ENCODE measurements around the gene FLOT1. TPM values are rescaled to one million over a fixed set of nuclear protein-coding genes. Genes with fewer than 3 reads are reported as not detected.
A peak's percentile ranks its signal among the peaks of the same experiment; 100 is the strongest.

The FLOT1 gene
- total and polyA plus RNA-seq, 2 of the 4 experiments (the other 2 are of a cell fraction) = 96.2 to 162 TPM

DNA sequence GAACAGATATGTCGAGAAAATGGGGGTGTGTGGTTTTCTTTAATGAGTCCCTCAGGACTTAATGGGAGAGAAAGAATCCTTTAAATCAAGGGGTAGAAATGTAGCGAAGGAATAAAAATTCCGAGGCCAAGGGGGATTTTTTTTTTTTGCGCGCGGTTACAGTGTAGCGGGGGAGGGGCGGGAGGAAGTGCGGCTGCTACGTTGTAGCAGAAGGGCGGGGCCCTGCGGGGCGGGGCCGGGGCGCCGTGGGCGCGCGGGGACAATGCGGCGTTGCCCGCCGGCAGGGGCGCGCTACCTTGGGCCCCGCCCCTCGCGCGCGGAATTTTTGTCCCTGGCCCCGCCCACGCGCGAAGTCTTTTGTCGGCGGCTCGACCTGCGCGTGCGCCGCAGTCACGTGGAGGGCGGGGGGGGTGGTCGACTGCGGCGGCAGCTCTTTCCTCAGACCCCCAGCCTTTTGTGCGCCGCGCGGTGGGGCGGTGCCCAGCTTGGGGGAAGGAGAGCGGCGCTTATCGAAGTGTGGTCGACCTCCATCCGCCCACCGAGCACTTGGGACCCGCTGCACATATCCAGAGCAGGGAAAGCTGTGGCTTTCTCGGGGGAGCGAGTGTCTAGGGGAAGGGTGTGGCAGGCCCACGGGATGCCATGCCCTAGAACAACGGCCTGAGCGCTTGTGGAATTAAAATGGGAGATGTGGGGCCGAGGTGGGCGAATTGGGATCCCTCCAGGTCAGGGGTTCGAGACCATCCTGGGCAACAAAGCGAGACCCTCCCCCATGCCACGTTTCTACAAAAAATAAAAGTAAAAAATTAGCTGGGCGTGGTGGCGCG lies 21.1 kb downstream of the FLOT1 start:
- Histone ChIP-seq H3K14ac (replicated peaks; ENCODE audit: low read depth, low read length) (peak overlapping the region; percentile 98), H2AFZ (replicated peaks; ENCODE audit: low read length, poor library complexity) (peak overlapping the region; percentile 78), H3K4me3 (ENCODE audit: insufficient read depth, low read depth, low read length) (peak overlapping the region; percentile 92), H2BK120ac (ENCODE audit: low read depth, low read length) (peak overlapping the region; percentile 53), H3K36me3 (ENCODE audit: control insufficient read depth, insufficient read depth, low read length) (peaks cover 37% of the 10 kb centered on the region), H4K20me1 (ENCODE audit: insufficient read depth, low read length) (peaks cover 49% of the 10 kb centered on the region), H3K4me1 (ENCODE audit: control insufficient read depth, insufficient read depth, low read length) (peaks cover 4% of the 10 kb centered on the region), H2AK9ac (replicated peaks; ENCODE audit: low read depth, low read length, poor library complexity) (peak overlapping the region; percentile 98), H3K4me2 (ENCODE audit: low read depth, low read length) (peak overlapping the region; percentile 88), H2AK5ac (ENCODE audit: low read depth, low read length) (peak overlapping the region; percentile 89), H3K56ac (ENCODE audit: extremely low read depth, insufficient read depth, low read length) (peak overlapping the region; percentile 100), H3K27me3 (ENCODE audit: control insufficient read depth, insufficient read depth, low read length) (no peaks in the 10 kb centered on the region), H2BK20ac (ENCODE audit: low read depth, low read length) (no peak overlapping the region), H2BK5ac (ENCODE audit: low read depth, low read length, poor library complexity, severe bottlenecking) (peak overlapping the region; percentile 91), H2BK15ac (ENCODE audit: low read depth, low read length) (no peak overlapping the region), H3K4ac (ENCODE audit: low read depth, low read length) (peak overlapping the region; percentile 89), H3K79me1 (ENCODE audit: low read depth in 1 of 2, low read length in 2 of 2) (peaks cover 13 to 41% of the 10 kb centered on the region in 2 experiments), H3K23ac (ENCODE audit: low read depth, low read length) (peak overlapping the region; percentile 92), H3K27ac (ENCODE audit: insufficient read depth, low read length) (peak overlapping the region; percentile 98), H4K5ac (ENCODE audit: low read depth, low read length) (peak overlapping the region; percentile 80), H3K9ac (ENCODE audit: low read depth, low read length) (peak overlapping the region; percentile 97), H4K8ac (ENCODE audit: low read depth in 2 of 2, low read length in 2 of 2) (peak overlapping the region; percentile 49 to 79), H4K91ac (ENCODE audit: insufficient read depth, low read depth, low read length) (peak overlapping the region; percentile 84), H3K18ac (ENCODE audit: low read depth, low read length) (peak overlapping the region; percentile 35), H3K9me1 (ENCODE audit: insufficient read depth, low read length) (peaks cover 10% of the 10 kb centered on the region), H3K9me3 (ENCODE audit: control insufficient read depth, insufficient read depth, low read length) (no peaks in the 10 kb centered on the region)
- dilution Hi-C loops (cut with HindIII; ENCODE audit: low sequenced_read_pairs, unreplicated experiment) = no loop called here
- WGBS, 2 experiments (ENCODE audit: extremely low coverage in 2 of 2, insufficient read length in 1 of 2) = 1% methylated on average over 24 of the region's 71 CpGs; no CpG with 5 or more reads in 1 of the 2 experiments
- ATAC-seq (ENCODE audit: low read depth) (peak; percentile 40), DNase-seq (peak; percentile 87)
- intact Hi-C loops (cut with micrococcal nuclease) = loop anchor here (1.0 to 2.0 kb wide), 4 partner anchors 35 to 105 kb away; partner anchors contain the start of genes MRPS18B, PPP1R10 and PPP1R18
- POLR2A ChIA-PET (ENCODE audit: unreplicated experiment) = interaction anchor here (0.6 to 1.9 kb wide), 8 partner anchors 26 to 49 kb away, joined by 3 to 7 read pairs (median 5); no protein-coding TSS in a partner anchor
- in situ Hi-C loops (cut with MboI; ENCODE audit: low sequenced_read_pairs) = loop anchor here (5.0 kb wide), 1 partner anchor 39 kb away; no protein-coding TSS in a partner anchor
- BruUV-seq (replicated peaks) = no TSS peak
- CTCF ChIA-PET = interaction anchor here (1.6 to 1.7 kb wide), 2 partner anchors 41 to 43 kb away, joined by 3 to 12 read pairs; no protein-coding TSS in a partner anchor
- no peak for TF ChIP-seq RCOR1 (IDR thresholded peaks at IDR 0.05; ENCODE audit: insufficient replicate concordance, low read length)
- TF ChIP-seq RAD21 (IDR thresholded peaks at IDR 0.05; ENCODE audit: low read length) = no peak; the same call in 1 of the 2 replicates
- TF ChIP-seq, protein P1, sequence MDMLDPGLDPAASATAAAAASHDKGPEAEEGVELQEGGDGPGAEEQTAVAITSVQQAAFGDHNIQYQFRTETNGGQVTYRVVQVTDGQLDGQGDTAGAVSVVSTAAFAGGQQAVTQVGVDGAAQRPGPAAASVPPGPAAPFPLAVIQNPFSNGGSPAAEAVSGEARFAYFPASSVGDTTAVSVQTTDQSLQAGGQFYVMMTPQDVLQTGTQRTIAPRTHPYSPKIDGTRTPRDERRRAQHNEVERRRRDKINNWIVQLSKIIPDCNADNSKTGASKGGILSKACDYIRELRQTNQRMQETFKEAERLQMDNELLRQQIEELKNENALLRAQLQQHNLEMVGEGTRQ (IDR thresholded peaks at IDR 0.05; ENCODE audit: low read depth, low read length) = peak; percentile 98
- TF ChIP-seq CHD1 (IDR thresholded peaks at IDR 0.05; ENCODE audit: low read depth, low read length) = no peak; the same call in 1 of the 2 replicates
- no peak for TF ChIP-seq FOS (IDR thresholded peaks at IDR 0.05; ENCODE audit: low read depth, low read length)
- TF ChIP-seq POLR2A (IDR thresholded peaks at IDR 0.05; ENCODE audit: low read depth, low read length) = peak; percentile 76
- TF ChIP-seq MAZ (IDR thresholded peaks at IDR 0.05; ENCODE audit: borderline replicate concordance, low read depth, low read length) = peak; percentile 93; the same call in 1 of the 2 replicates
- TF ChIP-seq MXI1 (IDR thresholded peaks at IDR 0.05; ENCODE audit: borderline replicate concordance, low read depth, low read length) = peak; percentile 89; the same call in 1 of the 2 replicates
- TF ChIP-seq MAFK (IDR thresholded peaks at IDR 0.05; ENCODE audit: low read depth, low read length) = no peak
- peak; percentile 87 for TF ChIP-seq BHLHE40 (IDR thresholded peaks at IDR 0.05; ENCODE audit: low read depth, low read length)
- TF ChIP-seq, protein P2, sequence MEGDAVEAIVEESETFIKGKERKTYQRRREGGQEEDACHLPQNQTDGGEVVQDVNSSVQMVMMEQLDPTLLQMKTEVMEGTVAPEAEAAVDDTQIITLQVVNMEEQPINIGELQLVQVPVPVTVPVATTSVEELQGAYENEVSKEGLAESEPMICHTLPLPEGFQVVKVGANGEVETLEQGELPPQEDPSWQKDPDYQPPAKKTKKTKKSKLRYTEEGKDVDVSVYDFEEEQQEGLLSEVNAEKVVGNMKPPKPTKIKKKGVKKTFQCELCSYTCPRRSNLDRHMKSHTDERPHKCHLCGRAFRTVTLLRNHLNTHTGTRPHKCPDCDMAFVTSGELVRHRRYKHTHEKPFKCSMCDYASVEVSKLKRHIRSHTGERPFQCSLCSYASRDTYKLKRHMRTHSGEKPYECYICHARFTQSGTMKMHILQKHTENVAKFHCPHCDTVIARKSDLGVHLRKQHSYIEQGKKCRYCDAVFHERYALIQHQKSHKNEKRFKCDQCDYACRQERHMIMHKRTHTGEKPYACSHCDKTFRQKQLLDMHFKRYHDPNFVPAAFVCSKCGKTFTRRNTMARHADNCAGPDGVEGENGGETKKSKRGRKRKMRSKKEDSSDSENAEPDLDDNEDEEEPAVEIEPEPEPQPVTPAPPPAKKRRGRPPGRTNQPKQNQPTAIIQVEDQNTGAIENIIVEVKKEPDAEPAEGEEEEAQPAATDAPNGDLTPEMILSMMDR (conservative IDR thresholded peaks at IDR 0.05; ENCODE audit: low read depth, low read length) = peak; percentile 54
- TF ChIP-seq, protein P3, sequence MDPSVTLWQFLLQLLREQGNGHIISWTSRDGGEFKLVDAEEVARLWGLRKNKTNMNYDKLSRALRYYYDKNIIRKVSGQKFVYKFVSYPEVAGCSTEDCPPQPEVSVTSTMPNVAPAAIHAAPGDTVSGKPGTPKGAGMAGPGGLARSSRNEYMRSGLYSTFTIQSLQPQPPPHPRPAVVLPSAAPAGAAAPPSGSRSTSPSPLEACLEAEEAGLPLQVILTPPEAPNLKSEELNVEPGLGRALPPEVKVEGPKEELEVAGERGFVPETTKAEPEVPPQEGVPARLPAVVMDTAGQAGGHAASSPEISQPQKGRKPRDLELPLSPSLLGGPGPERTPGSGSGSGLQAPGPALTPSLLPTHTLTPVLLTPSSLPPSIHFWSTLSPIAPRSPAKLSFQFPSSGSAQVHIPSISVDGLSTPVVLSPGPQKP (IDR thresholded peaks at IDR 0.05; ENCODE audit: borderline replicate concordance, low read depth, low read length) = no peak
- no peak for TF ChIP-seq CEBPB (IDR thresholded peaks at IDR 0.05; ENCODE audit: low read depth, low read length)
